Kidney epithelial cell (primary cell): ENCODE results near the gene TPR. TPM values are rescaled to one million over a fixed set of nuclear protein-coding genes. Genes with fewer than 3 reads are reported as not detected.
A peak's percentile ranks its signal among the peaks of the same experiment; 100 is the strongest.

Experiments
- DNase-seq: peaks from one replicate; pipeline ENCODE4 v3.0.0-alpha.2; 2010; ENCODE audit warnings: low read depth
- H3K27me3 ChIP-seq: 2 replicates; pipeline ENCODE4 v1.6.0; 2011; ENCODE audit warnings: low read length; ENCODE audit not compliant: control insufficient read depth, insufficient read depth
- H3K36me3 ChIP-seq: 2 replicates; pipeline ENCODE4 v1.5.1; 2011; ENCODE audit warnings: low read length; ENCODE audit not compliant: control insufficient read depth, insufficient read depth
- H3K4me3 ChIP-seq: 2 replicates; pipeline ENCODE4 v1.5.1; 2011; ENCODE audit warnings: low read depth, mild to moderate bottlenecking, control low read depth, low read length
- total RNA-seq: library from RNA; depleted of rRNA; stranded (reverse); fragments of >200 nt; gene quantifications from 2 replicates; pipeline ENCODE4 v1.2.3, GENCODE V29; 2015
- TF ChIP-seq, protein P1 (sequence below): IDR thresholded peaks from 2 replicates; pipeline ENCODE4 v1.5.1; 2011; ENCODE audit warnings: mild to moderate bottlenecking, moderate library complexity, low read length, control low read depth, inconsistent platforms; ENCODE audit not compliant: insufficient read depth, poor library complexity, severe bottlenecking

The TPR gene
- total RNA-seq, 1 donor from 2014 or later = 43.1 TPM

DNA sequence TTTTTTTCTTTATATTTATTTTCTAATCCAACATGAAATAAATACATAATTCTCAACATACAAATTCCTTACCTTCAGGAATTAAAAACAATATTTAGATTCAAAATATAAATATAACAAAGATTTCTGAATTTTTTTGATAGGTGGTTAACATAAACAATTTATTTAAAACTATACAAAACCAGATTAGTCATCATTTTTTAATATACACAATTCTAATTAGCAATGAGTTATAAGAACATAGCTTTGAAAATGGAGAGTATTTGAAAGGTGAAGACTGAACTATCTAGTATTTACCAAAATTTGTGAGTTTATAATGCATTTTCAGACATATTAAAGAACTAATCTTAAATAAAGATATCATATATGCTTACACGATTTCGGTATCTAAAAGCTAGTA lies 37.5 kb downstream of the TPR start:
- peaks cover 1% of the 10 kb centered on the region for H3K36me3 ChIP-seq
- TF ChIP-seq, protein P1, sequence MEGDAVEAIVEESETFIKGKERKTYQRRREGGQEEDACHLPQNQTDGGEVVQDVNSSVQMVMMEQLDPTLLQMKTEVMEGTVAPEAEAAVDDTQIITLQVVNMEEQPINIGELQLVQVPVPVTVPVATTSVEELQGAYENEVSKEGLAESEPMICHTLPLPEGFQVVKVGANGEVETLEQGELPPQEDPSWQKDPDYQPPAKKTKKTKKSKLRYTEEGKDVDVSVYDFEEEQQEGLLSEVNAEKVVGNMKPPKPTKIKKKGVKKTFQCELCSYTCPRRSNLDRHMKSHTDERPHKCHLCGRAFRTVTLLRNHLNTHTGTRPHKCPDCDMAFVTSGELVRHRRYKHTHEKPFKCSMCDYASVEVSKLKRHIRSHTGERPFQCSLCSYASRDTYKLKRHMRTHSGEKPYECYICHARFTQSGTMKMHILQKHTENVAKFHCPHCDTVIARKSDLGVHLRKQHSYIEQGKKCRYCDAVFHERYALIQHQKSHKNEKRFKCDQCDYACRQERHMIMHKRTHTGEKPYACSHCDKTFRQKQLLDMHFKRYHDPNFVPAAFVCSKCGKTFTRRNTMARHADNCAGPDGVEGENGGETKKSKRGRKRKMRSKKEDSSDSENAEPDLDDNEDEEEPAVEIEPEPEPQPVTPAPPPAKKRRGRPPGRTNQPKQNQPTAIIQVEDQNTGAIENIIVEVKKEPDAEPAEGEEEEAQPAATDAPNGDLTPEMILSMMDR = no peak
- H3K27me3 ChIP-seq = no peaks in the 10 kb centered on the region
- DNase-seq = no peak
- no peak overlapping the region for H3K4me3 ChIP-seq

DNA sequence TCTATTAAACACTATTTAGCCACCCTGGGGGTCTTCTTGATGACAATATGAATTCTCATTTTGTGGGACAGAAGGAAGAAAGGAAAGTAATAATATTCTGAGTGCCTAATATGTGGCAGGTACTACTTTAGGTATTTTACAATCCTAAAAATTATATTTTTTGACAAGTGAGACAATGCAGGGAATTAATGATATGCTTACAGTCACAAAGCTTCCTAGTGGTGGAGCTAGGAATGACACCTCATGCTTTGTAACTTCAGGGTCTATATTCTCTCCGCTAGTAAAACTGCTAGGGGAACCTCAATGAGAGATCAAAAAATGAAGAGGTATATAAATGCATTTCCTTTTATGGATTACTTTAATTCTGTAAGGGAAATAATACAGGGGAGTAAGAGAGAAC lies 44.3 kb downstream of the TPR start:
- H3K27me3 ChIP-seq = no peaks in the 10 kb centered on the region
- no peak overlapping the region for H3K4me3 ChIP-seq
- DNase-seq = no peak
- peaks cover 1% of the 10 kb centered on the region for H3K36me3 ChIP-seq
- TF ChIP-seq, protein P1 = peak; percentile 36

DNA sequence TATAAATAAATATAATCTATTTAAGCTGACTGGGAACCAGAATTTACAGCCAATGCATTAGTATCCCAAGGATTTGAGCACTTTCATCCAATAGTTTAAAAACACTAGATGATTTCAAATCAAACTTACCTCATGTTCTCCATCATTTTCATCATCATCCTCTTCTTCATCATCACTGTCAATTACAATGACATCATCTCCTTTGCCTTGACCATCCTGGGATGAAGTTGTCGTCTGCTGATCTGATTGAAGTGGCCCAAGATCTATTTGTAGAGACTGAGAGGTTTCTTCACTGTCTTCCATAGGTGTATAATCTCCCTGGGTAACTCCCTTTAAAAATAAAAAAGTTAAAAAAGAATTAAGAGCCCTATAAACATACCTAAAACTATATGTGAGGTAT lies 47.7 kb downstream of the TPR start:
- TF ChIP-seq, protein P1 = no peak
- H3K36me3 ChIP-seq = no peaks in the 10 kb centered on the region

DNA sequence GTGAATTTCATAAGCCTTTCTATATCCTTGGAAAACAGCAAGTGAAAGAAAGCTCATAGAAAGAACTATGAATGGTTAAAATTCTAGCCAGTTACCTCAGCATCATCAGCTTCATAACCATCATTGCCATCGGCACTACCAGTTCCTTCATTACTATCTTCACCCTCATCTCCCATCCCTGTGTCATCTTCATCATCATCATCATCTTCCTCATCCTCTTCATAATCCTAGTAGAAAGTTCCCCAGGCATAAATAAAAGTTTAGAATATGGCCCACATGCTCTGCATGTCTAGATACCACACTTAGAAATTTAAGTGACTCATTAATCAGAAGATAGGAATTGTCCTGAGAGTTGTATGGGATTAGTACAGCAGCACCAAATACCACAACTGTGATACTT lies 49.0 kb downstream of the TPR start:
- Histone ChIP-seq H3K36me3 (no peaks in the 10 kb centered on the region), H3K4me3 (no peak overlapping the region)

More for the DNA sequence above, 47.7 kb downstream of the TPR start:
- DNase-seq = no peak
- H3K27me3 ChIP-seq = no peaks in the 10 kb centered on the region
- H3K4me3 ChIP-seq = no peak overlapping the region

DNA sequence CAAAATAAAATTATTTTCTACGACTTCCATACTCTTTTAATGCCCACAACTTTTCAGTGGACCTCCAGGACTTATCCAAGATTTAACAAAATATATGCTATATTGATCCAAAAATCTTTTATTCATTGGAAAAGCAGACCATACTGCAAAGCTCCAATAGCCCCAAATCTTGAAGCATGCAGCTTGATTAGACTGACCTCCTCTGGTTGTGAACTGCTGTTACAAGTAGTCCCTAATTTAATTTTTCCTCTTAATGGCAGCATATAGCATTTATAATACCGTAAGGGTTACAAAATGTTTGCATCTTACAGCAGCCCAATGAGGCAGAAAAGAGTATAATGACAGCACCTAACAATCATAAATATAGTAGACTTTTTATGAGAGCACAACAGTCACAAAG lies 49.8 kb downstream of the TPR start:
- H3K36me3 ChIP-seq = no peaks in the 10 kb centered on the region
- no peak for DNase-seq
- H3K27me3 ChIP-seq = no peaks in the 10 kb centered on the region
- TF ChIP-seq, protein P1 = peak; percentile 29
- no peak overlapping the region for H3K4me3 ChIP-seq

More for the DNA sequence above, 49.0 kb downstream of the TPR start:
- H3K27me3 ChIP-seq = no peaks in the 10 kb centered on the region
- no peak for DNase-seq
- TF ChIP-seq, protein P1 = no peak

DNA sequence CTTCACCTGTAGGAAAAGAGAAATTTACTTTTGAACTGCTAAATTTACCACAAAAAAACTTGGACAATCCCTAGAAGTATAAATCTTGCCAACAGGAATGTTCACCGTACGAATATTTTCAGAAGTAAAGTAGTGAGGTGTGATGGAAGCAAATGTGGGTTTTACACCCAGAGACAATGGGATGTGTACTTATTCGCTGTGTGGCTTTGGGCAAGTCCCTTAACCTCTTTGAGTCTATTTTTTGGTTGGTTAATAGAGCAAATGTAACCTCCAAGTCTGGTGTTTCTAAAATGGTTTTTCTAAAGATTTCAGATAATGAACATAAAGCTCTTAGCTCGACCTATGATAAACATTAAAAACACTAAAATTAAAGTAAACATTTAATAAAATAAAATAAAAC lies 51.2 kb downstream of the TPR start:
- no peaks in the 10 kb centered on the region for H3K27me3 ChIP-seq
- DNase-seq = no peak
- H3K36me3 ChIP-seq = no peaks in the 10 kb centered on the region
- no peak overlapping the region for H3K4me3 ChIP-seq
- TF ChIP-seq, protein P1 = no peak
